Measurements from ENCODE around the gene DUSP9.

DUSP9 gene

DNA sequence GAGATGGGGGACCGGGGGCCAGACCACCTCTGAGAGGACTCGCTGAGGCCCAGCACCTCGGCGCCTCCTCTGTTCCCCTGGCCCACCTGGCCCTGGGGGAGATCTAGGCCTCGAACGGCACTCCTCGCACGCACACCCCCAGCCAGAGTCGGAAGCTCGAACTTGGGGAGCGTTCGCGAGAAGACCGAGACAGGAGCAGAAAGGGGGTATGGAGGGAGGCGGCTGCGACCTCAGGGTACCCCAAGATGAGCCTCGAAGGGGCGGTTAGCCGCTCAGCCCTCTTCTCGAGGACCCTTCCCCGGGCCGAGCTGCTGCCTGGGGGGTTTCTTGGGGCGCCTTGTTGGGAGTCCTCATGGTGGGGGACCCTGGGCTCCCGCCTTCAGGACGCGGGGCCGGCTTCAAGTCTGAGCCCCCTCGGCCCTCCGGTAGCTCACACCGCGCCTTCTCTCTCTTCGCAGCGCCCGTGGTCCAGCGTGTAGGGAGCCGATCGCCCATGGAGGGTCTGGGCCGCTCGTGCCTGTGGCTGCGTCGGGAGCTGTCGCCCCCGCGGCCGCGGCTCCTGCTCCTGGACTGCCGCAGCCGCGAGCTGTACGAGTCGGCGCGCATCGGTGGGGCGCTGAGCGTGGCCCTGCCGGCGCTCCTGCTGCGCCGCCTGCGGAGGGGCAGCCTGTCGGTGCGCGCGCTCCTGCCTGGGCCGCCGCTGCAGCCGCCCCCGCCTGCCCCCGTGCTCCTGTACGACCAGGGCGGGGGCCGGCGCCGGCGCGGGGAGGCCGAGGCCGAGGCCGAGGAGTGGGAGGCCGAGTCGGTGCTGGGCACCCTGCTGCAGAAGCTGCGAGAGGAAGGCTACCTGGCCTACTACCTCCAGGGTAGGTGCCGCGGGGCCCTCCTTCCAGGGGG, 706 bp downstream of the DUSP9 start:
- DNase-seq = peak; percentile 42

DNA sequence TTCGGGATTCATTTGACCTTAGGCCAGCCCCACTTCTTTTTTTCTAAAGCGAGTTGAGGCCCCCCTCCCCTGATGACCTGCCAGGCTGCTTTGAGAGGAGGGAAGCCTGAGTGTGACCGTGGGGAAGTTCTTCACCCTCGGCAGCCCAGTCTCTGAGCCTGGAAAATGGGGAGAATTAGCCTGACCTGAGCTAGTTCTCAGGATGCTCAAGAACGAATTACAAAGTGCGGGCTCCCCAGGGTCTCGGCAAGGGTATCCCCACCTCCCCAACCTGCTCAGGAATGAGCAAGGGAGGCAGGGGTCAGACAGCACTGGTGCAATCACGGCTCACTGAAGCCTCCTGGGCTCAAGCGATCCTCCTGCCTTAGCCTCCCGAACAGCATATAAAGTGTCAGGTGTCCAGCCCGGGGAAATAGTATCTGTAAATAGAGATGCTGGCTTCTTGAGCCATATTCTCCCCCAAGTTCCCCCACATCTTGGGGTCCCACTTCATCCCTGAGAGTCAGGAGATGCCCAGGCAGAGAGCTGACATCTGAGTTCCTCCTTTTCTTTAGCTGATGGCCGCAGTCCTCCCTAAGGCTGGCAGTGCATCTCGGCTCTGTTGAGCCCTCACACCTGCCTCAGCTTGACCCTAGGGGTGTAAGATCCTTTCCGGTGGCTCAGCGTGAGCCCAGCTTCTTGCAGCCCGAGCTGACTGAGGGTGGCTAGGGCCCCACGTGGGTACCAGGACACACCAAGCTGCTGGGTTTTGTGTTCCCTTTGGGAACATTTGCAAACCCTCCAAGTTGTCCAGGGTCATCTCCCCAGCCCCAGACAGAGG, 1.6 kb downstream of the DUSP9 start:
- no peak for DNase-seq

DNA sequence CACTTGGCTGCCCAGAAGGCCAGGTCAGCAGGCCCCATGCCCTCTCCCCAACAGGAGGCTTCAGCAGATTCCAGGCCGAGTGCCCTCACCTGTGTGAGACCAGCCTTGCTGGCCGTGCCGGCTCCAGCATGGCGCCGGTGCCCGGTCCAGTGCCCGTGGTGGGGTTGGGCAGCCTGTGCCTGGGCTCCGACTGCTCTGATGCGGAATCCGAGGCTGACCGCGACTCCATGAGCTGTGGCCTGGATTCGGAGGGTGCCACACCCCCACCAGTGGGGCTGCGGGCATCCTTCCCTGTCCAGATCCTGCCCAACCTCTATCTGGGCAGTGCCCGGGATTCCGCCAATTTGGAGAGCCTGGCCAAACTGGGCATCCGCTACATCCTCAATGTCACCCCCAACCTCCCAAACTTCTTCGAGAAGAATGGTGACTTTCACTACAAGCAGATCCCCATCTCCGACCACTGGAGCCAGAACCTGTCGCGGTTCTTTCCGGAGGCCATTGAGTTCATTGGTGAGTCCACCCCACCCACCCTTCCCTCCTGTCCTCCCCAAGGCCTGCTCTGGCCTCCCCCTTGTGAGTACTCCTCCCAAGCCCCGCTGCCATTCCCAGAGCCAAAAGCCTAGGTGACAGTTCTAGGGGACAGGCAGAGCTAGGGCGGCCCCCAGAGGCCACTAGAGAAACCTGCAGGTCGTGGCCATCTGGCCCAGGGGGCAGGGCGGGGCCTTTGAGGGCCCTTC, 2.3 kb downstream of the DUSP9 start:
- no peak for DNase-seq

DNA sequence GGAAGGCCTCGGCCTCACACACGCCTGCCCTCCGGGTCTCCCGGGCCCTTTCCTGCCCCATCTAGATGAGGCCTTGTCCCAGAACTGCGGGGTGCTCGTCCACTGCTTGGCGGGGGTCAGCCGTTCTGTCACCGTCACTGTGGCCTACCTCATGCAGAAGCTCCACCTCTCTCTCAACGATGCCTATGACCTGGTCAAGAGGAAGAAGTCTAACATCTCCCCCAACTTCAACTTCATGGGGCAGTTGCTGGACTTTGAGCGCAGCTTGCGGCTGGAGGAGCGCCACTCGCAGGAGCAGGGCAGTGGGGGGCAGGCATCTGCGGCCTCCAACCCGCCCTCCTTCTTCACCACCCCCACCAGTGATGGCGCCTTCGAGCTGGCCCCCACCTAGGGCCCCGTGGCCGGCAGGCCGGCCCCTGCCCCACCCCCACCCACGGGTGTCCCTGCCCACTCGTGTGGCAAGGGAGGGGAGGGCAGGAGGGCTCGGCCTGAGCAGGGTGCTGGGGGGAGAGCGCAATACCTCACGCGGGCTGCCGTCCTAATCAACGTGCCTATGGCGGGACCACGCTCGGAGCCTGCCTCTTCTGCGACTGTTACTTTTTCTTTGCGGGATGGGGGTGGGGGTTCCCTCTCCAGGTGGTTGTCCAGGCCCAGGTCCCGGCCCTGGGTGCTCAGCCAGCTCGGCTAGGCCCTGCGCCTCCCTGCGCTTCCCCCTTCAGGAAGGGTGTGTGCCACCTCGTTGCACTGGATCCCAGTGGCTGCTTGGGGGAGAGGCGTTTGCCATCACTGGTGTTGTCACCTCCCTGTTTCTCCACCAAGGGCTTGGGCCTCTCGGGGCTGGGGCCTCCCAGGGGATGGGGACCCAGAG, 3.1 kb downstream of the DUSP9 start:
- no peak for DNase-seq

DNA sequence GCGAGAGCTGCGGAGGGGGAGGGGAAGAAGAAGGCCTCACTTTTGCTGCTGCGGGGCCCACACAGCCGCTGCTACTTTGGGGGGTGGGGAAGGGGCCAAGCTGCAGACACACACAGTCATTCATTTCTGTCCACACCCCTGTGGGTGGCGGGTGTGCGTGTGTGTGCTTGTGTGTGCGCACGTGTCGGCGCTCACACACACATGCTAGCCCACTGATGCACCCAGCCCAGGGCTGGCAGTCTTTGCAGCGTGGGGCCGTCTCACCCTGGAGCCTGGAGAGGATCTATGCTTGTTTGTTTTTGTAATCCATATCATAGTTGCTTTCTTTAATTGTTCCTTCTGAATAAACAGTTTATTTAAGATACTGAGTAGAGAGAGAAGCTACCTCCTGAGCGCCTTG, 4.0 kb downstream of the DUSP9 start:
- no peak for DNase-seq

DNA sequence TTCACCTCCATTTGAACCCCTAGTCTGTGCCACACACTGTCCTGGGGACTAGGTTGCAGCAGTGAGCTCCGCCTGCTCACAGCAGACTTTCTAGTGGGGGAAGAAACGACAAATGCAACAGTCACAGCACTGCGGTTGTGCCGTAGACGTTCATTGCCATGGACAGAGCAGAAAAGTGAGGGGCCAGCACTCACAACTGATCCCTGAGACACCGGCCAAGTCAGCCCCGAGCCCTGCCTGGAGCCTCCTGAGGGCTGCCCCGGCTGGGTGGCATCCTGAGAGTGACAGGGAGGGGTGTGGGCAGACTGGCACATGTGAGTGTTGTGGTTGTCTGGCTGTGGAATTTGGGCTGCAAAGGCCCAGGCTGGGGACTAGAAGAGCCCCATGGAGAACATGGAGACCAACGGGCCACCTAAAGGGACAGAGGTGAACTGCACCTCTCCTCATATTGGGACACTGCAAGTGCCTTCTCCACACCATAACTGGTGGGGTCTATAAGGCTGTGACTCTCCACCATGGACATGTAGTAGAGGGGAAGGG, 4.6 kb downstream of the DUSP9 start:
- DNase-seq = no peak

DNA sequence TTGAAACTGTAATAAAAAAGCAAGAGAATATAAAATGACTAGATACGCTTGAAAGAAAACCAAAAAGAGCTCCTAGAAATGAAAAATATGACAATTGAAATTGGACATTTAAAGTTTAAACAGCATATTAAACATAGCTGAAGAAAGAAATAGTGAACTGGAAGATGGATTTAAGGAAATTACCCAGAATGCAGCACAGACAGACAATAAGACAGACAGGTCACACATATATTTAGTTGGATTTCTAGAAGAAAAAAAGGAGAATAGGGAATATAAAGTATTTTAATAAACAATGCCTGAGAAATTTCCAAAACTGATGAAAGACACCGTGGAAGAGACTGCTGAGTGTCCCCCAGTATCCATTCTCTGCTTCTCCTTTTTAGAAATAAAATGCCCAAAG, 6.6 kb downstream of the DUSP9 start:
- no peak for DNase-seq

DNA sequence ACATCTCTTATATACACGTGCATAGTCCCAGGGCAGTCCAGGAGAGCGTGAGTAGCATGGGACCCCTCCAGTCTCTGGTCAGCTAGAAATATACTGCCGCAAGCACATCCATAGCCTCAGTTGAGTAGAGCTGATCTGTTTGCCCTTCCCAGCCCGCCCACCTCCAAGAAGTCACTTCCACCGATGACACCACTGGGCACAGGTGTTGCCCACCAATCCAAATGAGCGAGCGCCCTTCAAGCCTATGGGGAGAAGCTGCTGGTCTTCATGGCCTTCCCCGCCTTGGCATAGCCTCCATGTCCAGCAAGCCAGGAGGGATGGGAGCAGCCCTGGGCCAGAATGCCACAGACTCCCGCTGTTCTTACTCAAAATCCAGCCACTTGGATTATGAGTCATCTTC, 10.2 kb downstream of the DUSP9 start:
- no peak for DNase-seq

DNA sequence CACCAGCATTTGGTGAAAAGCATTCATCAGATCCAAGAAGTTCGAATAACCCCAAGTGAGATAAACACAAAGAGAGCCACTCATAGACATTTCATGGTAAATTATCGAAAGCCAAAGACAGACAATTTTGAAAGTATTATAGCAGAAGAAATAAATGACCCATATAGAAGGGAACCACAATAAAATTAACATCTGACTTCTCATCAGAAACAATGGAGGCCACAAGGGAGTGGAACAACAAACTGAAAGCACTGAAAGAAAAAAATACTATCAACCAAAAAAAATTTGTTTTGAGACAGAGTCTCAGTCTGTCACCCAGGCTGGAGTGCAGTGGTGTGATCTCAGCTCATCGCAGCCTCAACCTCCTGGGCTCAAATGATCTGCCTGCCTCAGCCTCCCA, 12.3 kb downstream of the DUSP9 start:
- DNase-seq = no peak

DNA sequence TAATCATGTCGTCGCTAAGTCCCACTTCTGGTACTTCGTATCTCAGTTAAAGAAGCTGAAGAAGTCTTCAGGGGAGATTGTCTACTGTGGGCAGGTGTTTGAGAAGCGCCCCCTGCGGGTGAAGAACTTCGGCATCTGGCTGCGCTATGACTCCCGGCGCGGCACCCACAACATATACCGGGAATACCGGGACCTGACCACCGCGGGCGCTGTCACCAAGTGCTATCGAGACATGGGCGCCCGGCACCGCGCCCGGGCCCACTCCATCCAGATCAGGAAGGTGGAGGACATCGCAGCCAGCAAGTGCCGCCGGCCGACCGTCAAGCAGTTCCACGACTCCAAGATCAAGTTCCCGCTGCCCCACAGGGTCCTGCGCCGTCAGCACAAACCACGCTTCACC, 15.3 kb downstream of the DUSP9 start:
- peak; percentile 46 for DNase-seq

DNA sequence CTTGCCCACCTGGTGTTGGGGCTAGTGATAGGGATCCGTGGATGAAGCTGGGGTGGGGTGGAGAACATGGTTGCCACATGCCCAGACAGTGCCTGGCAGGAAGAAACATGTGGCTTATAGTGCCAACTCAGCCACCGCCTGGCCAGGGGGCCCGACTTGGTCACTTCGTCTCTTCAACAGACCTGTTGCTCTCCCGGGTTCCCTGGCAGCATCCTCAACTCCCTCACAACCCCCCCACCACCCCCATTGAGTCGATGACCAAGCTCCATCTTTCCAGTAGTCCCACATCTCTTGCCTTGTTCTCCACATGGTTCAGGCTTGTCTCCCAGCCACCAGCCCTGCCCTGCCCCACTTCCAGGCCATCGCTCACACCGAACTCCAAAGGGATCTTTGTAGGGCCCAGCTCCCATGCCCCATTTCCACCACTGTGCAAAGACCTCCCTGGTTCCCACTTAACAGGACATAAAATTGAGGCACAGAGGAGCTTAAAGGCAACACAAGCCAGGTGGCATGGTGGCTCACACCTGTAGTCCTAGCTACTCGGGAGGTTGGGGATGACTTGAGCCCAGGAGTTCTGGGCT, 18.8 kb downstream of the DUSP9 start:
- DNase-seq = no peak

DNA sequence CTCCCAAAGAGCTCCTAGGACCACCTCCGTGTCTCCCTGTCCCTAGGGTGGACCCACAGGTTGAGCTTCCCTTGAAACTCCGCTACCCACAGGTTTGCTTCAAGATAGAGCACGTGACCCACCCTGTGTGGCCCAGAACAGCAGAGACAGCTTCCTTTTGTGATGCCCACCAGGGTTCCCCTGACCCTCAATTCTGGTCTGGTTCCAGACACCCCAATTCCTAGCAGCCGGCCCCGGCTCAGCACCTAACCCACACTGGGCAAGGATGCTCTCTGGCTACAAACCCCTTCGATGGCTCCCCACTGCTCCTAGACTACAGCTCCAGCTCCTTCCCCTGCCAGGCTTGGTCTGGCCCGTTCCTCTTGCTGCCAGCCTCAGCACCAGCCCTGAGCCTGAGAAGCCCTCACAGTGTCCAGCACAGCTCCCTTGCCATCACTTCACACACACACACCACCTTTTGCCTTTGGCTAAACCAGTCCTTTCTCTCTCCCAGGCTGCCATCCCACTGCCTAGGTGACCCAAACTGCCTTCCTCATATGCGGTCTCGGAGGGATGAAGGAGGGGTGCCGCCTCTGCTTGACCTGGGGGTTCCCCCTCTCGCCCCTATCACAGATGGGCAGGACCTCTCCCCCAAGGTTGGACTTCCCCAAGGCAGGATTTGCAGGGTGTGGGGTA, 20.4 kb downstream of the DUSP9 start:
- peak; percentile 41 for DNase-seq

DNA sequence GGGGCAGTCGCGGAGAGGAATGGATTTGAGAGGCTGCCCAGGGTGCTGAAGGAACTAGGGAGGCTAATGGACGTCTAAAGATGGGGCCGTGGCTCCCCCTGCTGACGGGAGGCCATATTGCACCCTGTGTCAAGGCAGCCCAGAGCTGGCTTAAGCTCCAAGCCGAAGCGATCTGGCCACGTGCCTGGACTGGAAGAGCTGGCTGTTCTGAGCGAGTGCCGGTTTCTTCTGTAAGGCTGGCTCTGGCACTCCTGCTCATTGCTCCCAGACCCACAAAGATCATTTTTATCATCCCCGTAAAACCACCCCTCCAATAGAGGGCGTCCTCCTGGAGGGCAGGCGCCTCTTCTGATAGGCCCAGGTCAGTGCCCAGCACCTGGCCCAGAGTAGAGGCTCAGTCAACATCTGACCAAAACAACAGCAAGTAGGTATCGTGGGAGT, 21.0 kb downstream of the DUSP9 start:
- peak; percentile 50 for DNase-seq

DNA sequence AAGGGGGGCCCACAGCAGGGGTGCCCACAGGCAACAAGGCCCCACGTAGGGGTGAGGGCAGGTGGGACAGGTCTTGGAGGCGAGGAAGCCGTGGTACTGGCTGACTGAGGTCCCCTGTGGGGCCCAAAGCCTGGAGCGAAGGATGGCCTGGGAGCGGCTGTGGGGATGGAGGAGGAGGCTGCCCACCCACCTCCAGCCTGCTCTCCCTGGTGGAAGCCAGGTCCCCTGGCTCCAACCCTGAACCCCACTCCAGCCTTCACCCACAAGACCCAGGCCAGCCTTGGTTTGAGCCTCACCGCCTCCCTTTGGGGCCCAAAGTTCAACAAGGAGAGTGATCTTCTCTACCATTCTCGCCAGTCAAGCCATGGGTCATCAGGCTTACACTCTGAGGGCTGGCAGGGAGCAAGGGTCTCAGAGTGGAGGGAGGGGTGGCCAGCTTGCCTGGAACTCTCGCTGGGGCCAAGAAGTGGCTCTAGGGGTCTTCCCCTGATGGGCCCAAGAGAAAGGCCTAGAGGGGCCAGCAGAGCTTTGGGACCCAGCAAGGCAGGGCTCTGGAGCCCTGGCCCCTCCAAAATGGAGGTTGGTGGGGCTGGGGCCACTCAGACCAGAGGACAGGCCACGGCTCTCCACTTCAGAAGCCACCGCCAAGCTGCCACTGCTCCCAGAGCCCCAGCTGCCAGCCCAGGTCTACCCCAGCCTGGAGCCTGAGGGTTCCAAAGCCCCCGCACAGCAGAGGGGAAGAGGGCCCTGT, 21.6 kb downstream of the DUSP9 start:
- no peak for DNase-seq

DNA sequence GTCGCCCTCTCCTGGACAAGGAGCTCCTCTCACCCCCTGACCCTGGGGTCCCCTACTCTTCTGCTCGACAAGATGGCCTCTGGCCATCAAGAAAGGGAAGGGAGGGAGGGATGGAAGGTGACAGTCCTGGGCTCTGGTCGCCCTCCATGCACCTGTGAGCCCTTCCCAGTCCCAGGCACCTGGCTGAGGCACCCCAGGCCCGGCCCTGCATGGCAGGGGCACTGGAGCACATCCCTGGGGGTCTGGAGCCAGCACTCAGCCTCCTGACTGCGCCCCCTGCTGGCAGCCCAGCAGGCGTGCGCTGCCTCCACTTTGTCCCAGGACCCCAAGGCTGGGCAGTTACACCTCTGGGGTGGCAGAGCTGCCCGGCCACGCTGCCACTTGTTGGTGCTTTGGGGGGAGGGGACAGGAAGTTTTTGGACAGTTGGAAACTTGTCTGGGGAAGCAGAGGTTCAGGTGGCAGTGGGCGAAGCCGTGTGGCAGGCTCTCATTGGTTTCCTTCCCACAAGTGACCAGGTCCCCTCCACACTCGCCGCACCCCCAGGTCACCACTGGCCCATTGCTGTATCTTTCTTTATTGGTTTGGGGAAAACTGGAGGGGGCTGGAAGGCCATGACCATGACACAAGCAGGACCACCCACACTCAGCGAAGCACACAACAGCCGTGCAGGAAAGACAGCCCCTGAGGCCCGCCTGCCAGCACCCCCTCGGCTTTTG, 22.3 kb downstream of the DUSP9 start:
- no peak for DNase-seq

DNA sequence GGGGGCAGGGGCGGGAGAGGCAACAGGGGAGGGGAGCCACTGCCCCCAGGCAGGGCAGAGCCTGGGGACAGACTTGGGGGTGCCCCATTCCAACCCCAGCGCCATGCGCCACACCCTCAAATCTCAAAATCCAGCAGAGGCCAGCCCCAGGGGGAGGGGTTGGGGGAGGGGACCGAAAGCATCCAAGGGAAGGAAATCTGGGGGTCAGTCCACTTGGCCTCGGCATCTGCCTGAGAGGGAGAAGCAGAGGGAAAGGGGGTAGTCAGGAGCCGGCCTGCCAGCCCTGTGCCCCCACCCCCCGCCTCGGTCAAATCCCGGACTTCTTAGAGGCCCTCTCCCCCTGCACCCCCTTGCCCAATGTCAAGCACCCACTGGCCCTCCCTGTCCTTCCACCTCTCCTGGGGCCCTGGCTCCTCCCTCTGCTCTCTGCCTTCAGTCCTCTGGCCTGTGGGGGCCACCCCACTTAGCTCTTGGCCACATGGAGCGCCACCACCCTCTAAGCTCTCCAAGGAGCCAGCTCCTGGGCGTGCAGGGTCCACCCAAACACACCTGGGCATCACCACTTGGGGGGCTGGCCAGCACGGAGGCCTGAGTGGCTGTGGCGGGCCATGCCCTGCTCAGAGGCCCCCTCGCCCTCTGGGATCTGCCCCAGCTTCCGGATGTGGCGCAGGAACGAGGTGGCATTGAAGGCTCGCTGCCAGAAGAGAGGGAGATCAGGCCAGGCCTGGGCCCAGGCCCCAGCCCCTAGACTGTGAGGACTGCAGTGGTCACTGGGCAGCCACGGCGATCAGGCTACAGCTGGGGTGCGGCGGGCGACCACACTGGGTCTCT, 23.1 kb downstream of the DUSP9 start:
- no peak for DNase-seq

DNA sequence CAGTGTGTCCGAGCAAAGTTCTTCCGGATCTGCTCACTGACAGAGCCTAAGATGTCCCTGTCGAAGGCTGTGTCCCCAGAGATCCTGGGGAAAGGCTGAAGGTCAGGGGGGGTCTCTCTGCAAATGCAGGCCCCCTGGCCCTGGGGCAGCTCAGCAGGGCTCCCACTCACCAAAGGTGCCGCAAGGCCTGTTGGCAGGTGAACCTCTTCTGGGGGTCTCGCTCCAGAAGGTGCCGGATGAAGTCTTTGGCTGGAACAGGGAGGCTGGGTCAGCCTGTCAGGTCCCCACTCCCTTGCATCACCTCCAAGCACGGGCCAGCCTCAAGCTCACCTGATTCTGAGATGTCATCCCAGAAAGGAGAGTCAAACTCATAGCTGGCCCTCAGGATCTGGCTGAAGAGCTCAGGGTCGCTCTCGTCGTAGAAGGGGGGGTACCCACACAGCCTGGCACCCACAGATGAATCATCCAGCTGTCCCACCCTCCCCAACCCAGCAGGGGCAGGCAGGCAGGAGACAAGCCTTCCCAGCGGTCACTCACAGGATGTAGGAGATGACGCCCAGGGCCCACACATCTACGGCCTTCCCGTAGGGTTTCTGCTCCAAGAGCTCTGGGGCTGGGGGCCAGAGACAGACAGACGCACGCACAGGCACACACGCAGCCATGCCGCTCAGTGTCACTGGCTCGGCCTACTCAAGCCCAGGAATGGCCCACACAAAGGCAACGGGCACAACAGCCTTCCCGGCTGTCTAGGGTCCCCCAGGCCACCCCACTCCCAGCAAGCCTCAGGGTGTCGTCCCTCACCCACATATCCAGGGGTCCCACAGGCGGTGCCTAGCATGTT, 24.0 kb downstream of the DUSP9 start:
- no peak for DNase-seq
